Measurements from ENCODE around the gene ANKRD33B. TPM values are rescaled to one million over a fixed set of nuclear protein-coding genes. Genes with fewer than 3 reads are reported as not detected.

The ANKRD33B gene
- total RNA-seq, 1 donor from 2014 or later = 170 TPM

- TF ChIP-seq, protein P1, sequence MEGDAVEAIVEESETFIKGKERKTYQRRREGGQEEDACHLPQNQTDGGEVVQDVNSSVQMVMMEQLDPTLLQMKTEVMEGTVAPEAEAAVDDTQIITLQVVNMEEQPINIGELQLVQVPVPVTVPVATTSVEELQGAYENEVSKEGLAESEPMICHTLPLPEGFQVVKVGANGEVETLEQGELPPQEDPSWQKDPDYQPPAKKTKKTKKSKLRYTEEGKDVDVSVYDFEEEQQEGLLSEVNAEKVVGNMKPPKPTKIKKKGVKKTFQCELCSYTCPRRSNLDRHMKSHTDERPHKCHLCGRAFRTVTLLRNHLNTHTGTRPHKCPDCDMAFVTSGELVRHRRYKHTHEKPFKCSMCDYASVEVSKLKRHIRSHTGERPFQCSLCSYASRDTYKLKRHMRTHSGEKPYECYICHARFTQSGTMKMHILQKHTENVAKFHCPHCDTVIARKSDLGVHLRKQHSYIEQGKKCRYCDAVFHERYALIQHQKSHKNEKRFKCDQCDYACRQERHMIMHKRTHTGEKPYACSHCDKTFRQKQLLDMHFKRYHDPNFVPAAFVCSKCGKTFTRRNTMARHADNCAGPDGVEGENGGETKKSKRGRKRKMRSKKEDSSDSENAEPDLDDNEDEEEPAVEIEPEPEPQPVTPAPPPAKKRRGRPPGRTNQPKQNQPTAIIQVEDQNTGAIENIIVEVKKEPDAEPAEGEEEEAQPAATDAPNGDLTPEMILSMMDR (IDR thresholded peaks at IDR 0.05) = no peak
- no peak overlapping the region for H3K27ac Mint-ChIP-seq
- H3K4me1 Mint-ChIP-seq = peaks cover 14% of the 10 kb centered on the region
- no peaks in the 10 kb centered on the region for H3K9me3 Mint-ChIP-seq
- H3K27me3 Mint-ChIP-seq = peaks cover 6% of the 10 kb centered on the region
- ChIA-PET CTCF (interaction anchor here (1.0 kb wide), 1 partner anchor 11 kb away, joined by 5 read pairs; no protein-coding TSS in a partner anchor), POLR2A (interaction anchor here (0.9 kb wide), 1 partner anchor 46 kb away, joined by 3 read pairs; no protein-coding TSS in a partner anchor)
- no peak overlapping the region for H3K4me3 Mint-ChIP-seq
- ATAC-seq (ENCODE audit: low read depth) = no peak
- no peaks in the 10 kb centered on the region for H3K36me3 Mint-ChIP-seq (ENCODE audit: low read depth)
- DNase-seq = no peak
- intact Hi-C loops (cut with micrococcal nuclease) = no loop called here
Observed at GRCh38 chr5:10532421-10532820, 31.4 kb upstream of the ANKRD33B start.

GRCh38 chr5:10533226-10533625, 30.6 kb upstream of the ANKRD33B start:
- Mint-ChIP-seq H3K4me1 (peaks cover 22% of the 10 kb centered on the region), H3K4me3 (no peak overlapping the region), H3K36me3 (ENCODE audit: low read depth) (no peaks in the 10 kb centered on the region), H3K27me3 (peaks cover 6% of the 10 kb centered on the region), H3K9me3 (no peaks in the 10 kb centered on the region), H3K27ac (no peak overlapping the region)
- ChIA-PET CTCF (no interaction called here), POLR2A (no interaction called here)
- DNase-seq (no peak), ATAC-seq (ENCODE audit: low read depth) (no peak)
- TF ChIP-seq, protein P1 (IDR thresholded peaks at IDR 0.05) = no peak
- intact Hi-C loops (cut with micrococcal nuclease) = no loop called here

- Mint-ChIP-seq H3K27ac (no peak overlapping the region), H3K27me3 (peaks cover 5% of the 10 kb centered on the region), H3K9me3 (no peaks in the 10 kb centered on the region), H3K36me3 (ENCODE audit: low read depth) (no peaks in the 10 kb centered on the region), H3K4me1 (peaks cover 26% of the 10 kb centered on the region), H3K4me3 (no peak overlapping the region)
- TF ChIP-seq, protein P1 (IDR thresholded peaks at IDR 0.05) = no peak
- ATAC-seq (ENCODE audit: low read depth) (no peak), DNase-seq (no peak)
- ChIA-PET POLR2A (interaction anchor here (0.7 kb wide), 1 partner anchor 101 kb away, joined by 4 read pairs; no protein-coding TSS in a partner anchor), CTCF (no interaction called here)
- intact Hi-C loops (cut with micrococcal nuclease) = no loop called here
Observed at GRCh38 chr5:10534561-10535530, 29.0 kb upstream of the ANKRD33B start.

GRCh38 chr5:10536511-10536910, 27.4 kb upstream of the ANKRD33B start:
- H3K9me3 Mint-ChIP-seq = no peaks in the 10 kb centered on the region
- ChIA-PET POLR2A (interaction anchor here (0.7 to 1.6 kb wide), 4 partner anchors 27 to 97 kb away, joined by 3 to 6 read pairs (median 5); partner anchors contain the start of gene ANKRD33B), CTCF (no interaction called here)
- TF ChIP-seq, protein P1 (IDR thresholded peaks at IDR 0.05) = no peak
- H3K4me1 Mint-ChIP-seq = peaks cover 26% of the 10 kb centered on the region
- peaks cover 2% of the 10 kb centered on the region for H3K27me3 Mint-ChIP-seq
- no peaks in the 10 kb centered on the region for H3K36me3 Mint-ChIP-seq (ENCODE audit: low read depth)
- intact Hi-C loops (cut with micrococcal nuclease) = loop anchor here (2.0 kb wide), 2 partner anchors 16 to 32 kb away; no protein-coding TSS in a partner anchor
- H3K4me3 Mint-ChIP-seq = peak overlapping the region; percentile 76
- no peak for ATAC-seq (ENCODE audit: low read depth)
- DNase-seq = no peak
- peak overlapping the region; percentile 75 for H3K27ac Mint-ChIP-seq

All from activated B cell treated with CpG ODN at 0.5 μM for 24 hours (primary cell).